Right lobe of liver (tissue), 6 donors: ENCODE data around the gene MIEN1. TPM values are rescaled to one million over a fixed set of nuclear protein-coding genes. Genes with fewer than 3 reads are reported as not detected.

Experiments
- ATAC-seq, 4 donors: fragments of 200-7000 bp; cut with Tn5 transposase; one replicate each; pipeline ENCODE4 v1.9.1; 2020; ENCODE audit warnings: mild to moderate bottlenecking in 4 of 4, moderate library complexity in 4 of 4
- DNase-seq, 3 donors: peaks; one replicate each; pipeline ENCODE4 v3.0.0-alpha.2; 2020
- H3K27ac ChIP-seq, 3 donors: fragments of 200-600 bp; one replicate each; pipeline ENCODE4 v1.8.0; 2022
- H3K27me3 ChIP-seq, 2 donors: fragments of 200-600 bp; one replicate each; pipeline ENCODE4 v1.8.0; 2022
- H3K36me3 ChIP-seq, 4 donors: fragments of 200-600 bp; sonication (generic) in 1 of 4; one replicate each; pipeline versions ENCODE4 v1.5.1 to v1.8.0; 2017 to 2022; ENCODE audit warnings: control low read depth in 1 of 4
- H3K4me1 ChIP-seq, 4 donors: fragments of 200-600 bp; sonication (generic) in 1 of 4; one replicate each; pipeline versions ENCODE4 v1.5.1 to v1.8.0; 2017 to 2022; ENCODE audit warnings: control low read depth in 1 of 4
- H3K4me3 ChIP-seq, 3 donors: fragments of 200-600 bp; one replicate each; pipeline ENCODE4 v1.8.0; 2022
- H3K9me3 ChIP-seq, 4 donors: fragments of 200-600 bp; sonication (generic) in 1 of 4; one replicate each; pipeline versions ENCODE4 v1.5.1 to v1.8.0; 2017 to 2022; ENCODE audit warnings: control low read depth in 1 of 4
- CTCF ChIP-seq, 4 donors: fragments of 200-600 bp in 3 of 4; fragments of 450-650 bp in 1 of 4; IDR thresholded peaks; one replicate each; pipeline versions ENCODE4 v1.5.1 to v1.8.0; 2016 to 2022; ENCODE audit warnings: antibody characterized with exemption in 4 of 4, mild to moderate bottlenecking in 2 of 4
- POLR2A ChIP-seq: fragments of 450-650 bp; IDR thresholded peaks from one replicate; pipeline ENCODE4 v1.6.1; 2017; ENCODE audit warnings: antibody characterized with exemption, mild to moderate bottlenecking
- WGBS: methylation state at CpG from one replicate; pipeline ENCODE4 v1.1.6; 2018; ENCODE audit warnings: low coverage, low lambda C conversion rate; ENCODE audit not compliant: insufficient coverage; ENCODE audit errors: missing lambda C conversion rate; 5-methylcytosine and 5-hydroxymethylcytosine counted together
- intact Hi-C, 2 donors: fragments of 100-400 bp; cut with DNase I; formaldehyde crosslinking; loops; one replicate each; pipeline versions ENCODE4 v1.11.2 to v1.14.1; 2022
- total RNA-seq, 6 experiments: library from RNA; depleted of rRNA in 2 of 6; stranded (reverse); fragments of >200 nt in 2 of 6; fragmentation: NEBNext Ultra II Directional in 3 of 6; extraction: Animal tissue kit (Norgen Biotek cat#: 25700) in 3 of 6; gene quantifications; one replicate each; pipeline versions ENCODE4 v1.1.0 to v1.2.4, GENCODE V29; 2016 to 2023
- donor health status: DM: no; HTN: yes; CAD: no.
- donor health status: DM: no; HTN: no; CAD: no.
- donor health status: DM: no; HTN: no; CAD: no.
- donor health status: DM: no; HTN: yes; CAD: no.
- donor health status: DM: no; HTN: yes; CAD: no.

Gene MIEN1
- total RNA-seq, 6 experiments from 2014 or later = 23.1 to 61.6 (median 29.0) TPM

- Histone ChIP-seq H3K4me3 (no peak overlapping the region), H3K9me3 (no peaks in the 10 kb centered on the region), H3K4me1 (peaks cover 0 to 20% (median 6%) of the 10 kb centered on the region in 4 donors), H3K36me3 (peaks cover 0 to 6% (median 3%) of the 10 kb centered on the region in 4 donors), H3K27me3 (no peaks in the 10 kb centered on the region), H3K27ac (no peak overlapping the region)
- 82% methylated on average over 8 of the region's 20 CpGs for WGBS
- ATAC-seq (no peak), DNase-seq (peak in 1 of 3 donors; percentile 5)
- no peak for TF ChIP-seq POLR2A
- no peak for TF ChIP-seq CTCF (IDR thresholded peaks at IDR 0.05)
- intact Hi-C loops = no loop called here
Measured at GRCh38 chr17:39709998-39710964, 20.1 kb downstream of the MIEN1 start.

GRCh38 chr17:39709319-39709997 is 20.9 kb downstream of the MIEN1 start:
- TF ChIP-seq POLR2A (no peak), CTCF (IDR thresholded peaks at IDR 0.05) (no peak)
- intact Hi-C loops = no loop called here
- no peak overlapping the region for H3K27ac ChIP-seq
- peaks cover 0 to 28% (median 10%) of the 10 kb centered on the region in 4 donors for H3K4me1 ChIP-seq
- no peaks in the 10 kb centered on the region for H3K9me3 ChIP-seq
- no peak for ATAC-seq
- peak in 1 of 3 donors; percentile 6 for DNase-seq
- peaks cover 0 to 6% (median 0%) of the 10 kb centered on the region in 4 donors for H3K36me3 ChIP-seq
- H3K27me3 ChIP-seq = no peaks in the 10 kb centered on the region
- H3K4me3 ChIP-seq = no peak overlapping the region
- 94% methylated on average over 7 of the region's 14 CpGs for WGBS

- intact Hi-C loops = no loop called here
- peaks cover 0 to 6% (median 0%) of the 10 kb centered on the region in 4 donors for H3K36me3 ChIP-seq
- H3K4me3 ChIP-seq = no peak overlapping the region
- TF ChIP-seq CTCF (IDR thresholded peaks at IDR 0.05) (no peak), POLR2A (no peak)
- ATAC-seq (no peak), DNase-seq (no peak)
- peaks cover 0 to 51% (median 23%) of the 10 kb centered on the region in 4 donors for H3K4me1 ChIP-seq
- H3K27ac ChIP-seq = peak overlapping the region in 1 of 3 donors; percentile 95
- no peaks in the 10 kb centered on the region for H3K27me3 ChIP-seq
- H3K9me3 ChIP-seq = no peaks in the 10 kb centered on the region
- 45% methylated on average over 2 of the region's 7 CpGs for WGBS
Measured at GRCh38 chr17:39706921-39707337, 23.4 kb downstream of the MIEN1 start.

GRCh38 chr17:39706383-39706782 is 23.9 kb downstream of the MIEN1 start:
- no peaks in the 10 kb centered on the region for H3K9me3 ChIP-seq
- intact Hi-C loops = no loop called here
- no CpG with 5 or more reads among the region's 8 CpGs for WGBS
- peak overlapping the region; percentile 74 to 95 (median 88) for H3K27ac ChIP-seq
- H3K4me1 ChIP-seq = peaks cover 0 to 57% (median 26%) of the 10 kb centered on the region in 4 donors
- peaks cover 0 to 6% (median 0%) of the 10 kb centered on the region in 4 donors for H3K36me3 ChIP-seq
- DNase-seq (no peak), ATAC-seq (no peak)
- no peaks in the 10 kb centered on the region for H3K27me3 ChIP-seq
- TF ChIP-seq POLR2A (no peak), CTCF (IDR thresholded peaks at IDR 0.05) (no peak)
- H3K4me3 ChIP-seq = no peak overlapping the region
